GM21619 (cell line): Measurements from ENCODE around the gene HDHD3.
"Not testable (repeated sequence)": the region's sequence is repeated elsewhere in the genome, so short reads cannot be mapped to it uniquely, and the experiment has no call there.

Source experiments
- ATAC-seq: cut with Tn5 transposase; IDR thresholded peaks from one replicate; pipeline ENCODE4 v1.9.1; 2021; ENCODE audit not compliant: unreplicated experiment

HDHD3 gene

GRCh38 chr9:113368348-113368981, 8.3 kb downstream of the HDHD3 start:
- no peak for ATAC-seq

- not testable (repeated sequence) for ATAC-seq
Observed at GRCh38 chr9:113365652-113366051, 11.1 kb downstream of the HDHD3 start.

- no peak for ATAC-seq
Observed at GRCh38 chr9:113364951-113365350, 11.8 kb downstream of the HDHD3 start.

GRCh38 chr9:113363336-113363735, 13.4 kb downstream of the HDHD3 start:
- no peak for ATAC-seq

GRCh38 chr9:113361304-113362018, 15.3 kb downstream of the HDHD3 start:
- ATAC-seq, result no peak

GRCh38 chr9:113360242-113360842, 16.4 kb downstream of the HDHD3 start:
- ATAC-seq, result no peak

GRCh38 chr9:113359385-113359784, 17.4 kb downstream of the HDHD3 start:
- ATAC-seq, result no peak

- no peak for ATAC-seq
Observed at GRCh38 chr9:113356686-113357292, 20.0 kb downstream of the HDHD3 start.

GRCh38 chr9:113355040-113355596, 21.7 kb downstream of the HDHD3 start:
- no peak for ATAC-seq

GRCh38 chr9:113352411-113352810, 24.4 kb downstream of the HDHD3 start:
- no peak for ATAC-seq

- ATAC-seq, result no peak
Observed at GRCh38 chr9:113352006-113352405, 24.8 kb downstream of the HDHD3 start.

- no peak for ATAC-seq
Observed at GRCh38 chr9:113350937-113351336, 25.8 kb downstream of the HDHD3 start.

GRCh38 chr9:113350107-113350661, 26.6 kb downstream of the HDHD3 start:
- no peak for ATAC-seq

- no peak for ATAC-seq
Observed at GRCh38 chr9:113349445-113350094, 27.2 kb downstream of the HDHD3 start, which contains the start of gene BSPRY. TSS of gene BSPRY (plus strand) at chr9:113349541. CDS start at chr9:113349580, 39 bp downstream.

GRCh38 chr9:113349066-113349444, 27.7 kb downstream of the HDHD3 start:
- ATAC-seq, result no peak

- no peak for ATAC-seq
Observed at GRCh38 chr9:113348437-113348836, 28.3 kb downstream of the HDHD3 start.

GRCh38 chr9:113345671-113346070, 31.1 kb downstream of the HDHD3 start:
- ATAC-seq, result no peak

GRCh38 chr9:113345190-113345589, 31.6 kb downstream of the HDHD3 start:
- no peak for ATAC-seq

GRCh38 chr9:113343732-113344231, 33.0 kb downstream of the HDHD3 start:
- ATAC-seq, result no peak

GRCh38 chr9:113341712-113342410, 34.9 kb downstream of the HDHD3 start:
- no peak for ATAC-seq
